ENCODE data around the gene TRIM40. TPM values are rescaled to one million over a fixed set of nuclear protein-coding genes. Genes with fewer than 3 reads are reported as not detected.
A peak's percentile ranks its signal among the peaks of the same experiment; 100 is the strongest.

TRIM40 gene
- polyA plus RNA-seq, 3 donors, result 0.07 to 0.10 TPM; not detected in 1

DNA sequence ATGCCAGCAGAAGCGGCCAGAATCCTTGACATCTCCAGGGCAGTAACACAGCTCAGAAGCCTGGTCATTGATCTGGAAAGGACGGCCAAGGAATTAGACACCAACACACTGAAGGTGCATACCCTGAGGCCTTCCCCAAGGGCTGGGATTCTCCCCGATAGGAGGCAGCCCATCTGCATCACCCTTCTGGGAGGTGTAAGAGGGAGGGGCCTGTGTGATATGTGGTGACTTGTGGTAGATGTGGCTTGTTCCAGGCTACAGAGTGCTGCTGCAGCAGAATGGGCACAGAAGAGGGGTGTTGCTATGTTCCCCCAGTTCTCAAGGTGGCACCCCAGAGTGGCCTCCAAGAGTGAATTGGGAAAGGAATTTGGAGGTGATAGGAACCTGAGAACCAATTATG lies 11.2 kb downstream of the TRIM40 start:
- DNase-seq, result no peak

DNA sequence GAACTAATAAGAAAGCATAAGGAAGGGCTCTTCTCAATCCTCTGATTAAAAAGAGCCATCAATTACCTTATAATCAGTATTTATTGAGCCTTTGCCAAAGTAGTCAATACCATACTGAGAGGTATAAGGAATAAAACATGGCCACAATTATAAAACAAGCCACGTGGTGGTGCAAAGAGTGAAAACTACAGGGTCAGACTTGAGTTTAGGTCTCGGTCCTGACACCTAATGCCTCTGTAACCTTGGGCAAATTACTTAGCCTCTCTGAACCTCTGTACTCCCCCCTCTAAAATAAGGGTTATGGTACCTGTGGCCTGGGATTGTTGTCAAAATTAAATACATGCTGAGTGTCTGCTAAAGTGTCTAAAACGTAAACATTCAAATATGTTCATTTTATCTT lies 13.3 kb downstream of the TRIM40 start:
- no peak for DNase-seq

GRCh38 chr6:30149858-30150550 lies 14.1 kb downstream of the TRIM40 start:
- no peak for DNase-seq

DNA sequence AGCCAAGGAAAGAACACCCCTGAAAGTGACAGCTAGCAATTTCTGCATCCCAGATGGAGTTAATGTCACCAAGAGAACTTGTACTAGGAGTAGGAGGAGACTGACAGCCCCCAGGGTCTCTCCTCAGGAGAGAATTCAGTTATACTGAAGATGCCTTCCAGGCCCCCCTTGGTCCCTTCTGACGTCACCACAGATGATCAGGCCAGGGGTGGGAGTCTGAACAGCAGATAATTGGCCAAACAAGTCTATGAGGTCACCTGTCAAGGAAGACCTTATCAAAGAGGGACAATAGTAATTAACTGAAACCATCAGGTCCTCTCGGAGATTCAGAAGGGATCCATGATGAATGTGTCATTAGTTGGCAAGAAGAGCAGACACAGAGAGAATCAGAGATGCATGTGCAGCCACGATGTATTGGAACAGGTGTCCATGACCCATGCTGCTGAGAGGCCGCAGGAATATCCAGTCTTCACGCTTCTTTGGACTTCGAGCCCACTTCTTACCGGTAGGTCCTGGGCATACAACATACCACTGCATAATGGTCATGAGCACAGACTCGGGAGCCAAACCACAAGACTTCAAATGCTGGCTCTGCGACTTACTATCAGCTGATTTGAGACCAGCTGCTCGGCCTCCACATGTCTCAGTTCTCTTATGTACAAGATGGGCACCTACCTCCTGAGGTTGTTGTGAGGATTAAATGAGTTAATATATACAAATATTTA lies 14.9 kb downstream of the TRIM40 start:
- DNase-seq, result no peak

DNA sequence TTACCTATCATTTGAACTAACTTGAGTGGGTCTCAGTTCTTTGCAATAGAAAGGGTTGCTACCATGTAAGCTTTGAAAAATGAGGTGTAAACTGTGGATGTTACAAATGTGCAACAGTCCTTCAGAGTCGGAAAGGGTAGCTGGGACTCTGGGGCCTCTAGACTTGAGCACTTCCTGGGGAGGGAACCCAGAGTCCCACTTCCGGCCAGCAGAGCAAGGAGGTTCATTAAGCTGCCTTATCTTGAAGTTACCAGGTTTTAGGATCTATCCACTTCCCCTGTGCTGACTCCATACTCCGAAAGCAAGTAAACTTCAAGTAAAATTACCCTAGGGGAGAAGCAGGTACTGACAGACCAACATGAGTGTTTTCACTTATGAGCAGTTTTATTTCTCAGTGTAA lies 15.6 kb downstream of the TRIM40 start:
- DNase-seq, result no peak

GRCh38 chr6:30152016-30152673 lies 16.2 kb downstream of the TRIM40 start:
- no peak for DNase-seq

- no peak for DNase-seq
Measured at GRCh38 chr6:30152910-30153610, 17.1 kb downstream of the TRIM40 start.

GRCh38 chr6:30154061-30154460 lies 18.1 kb downstream of the TRIM40 start:
- DNase-seq, result no peak

DNA sequence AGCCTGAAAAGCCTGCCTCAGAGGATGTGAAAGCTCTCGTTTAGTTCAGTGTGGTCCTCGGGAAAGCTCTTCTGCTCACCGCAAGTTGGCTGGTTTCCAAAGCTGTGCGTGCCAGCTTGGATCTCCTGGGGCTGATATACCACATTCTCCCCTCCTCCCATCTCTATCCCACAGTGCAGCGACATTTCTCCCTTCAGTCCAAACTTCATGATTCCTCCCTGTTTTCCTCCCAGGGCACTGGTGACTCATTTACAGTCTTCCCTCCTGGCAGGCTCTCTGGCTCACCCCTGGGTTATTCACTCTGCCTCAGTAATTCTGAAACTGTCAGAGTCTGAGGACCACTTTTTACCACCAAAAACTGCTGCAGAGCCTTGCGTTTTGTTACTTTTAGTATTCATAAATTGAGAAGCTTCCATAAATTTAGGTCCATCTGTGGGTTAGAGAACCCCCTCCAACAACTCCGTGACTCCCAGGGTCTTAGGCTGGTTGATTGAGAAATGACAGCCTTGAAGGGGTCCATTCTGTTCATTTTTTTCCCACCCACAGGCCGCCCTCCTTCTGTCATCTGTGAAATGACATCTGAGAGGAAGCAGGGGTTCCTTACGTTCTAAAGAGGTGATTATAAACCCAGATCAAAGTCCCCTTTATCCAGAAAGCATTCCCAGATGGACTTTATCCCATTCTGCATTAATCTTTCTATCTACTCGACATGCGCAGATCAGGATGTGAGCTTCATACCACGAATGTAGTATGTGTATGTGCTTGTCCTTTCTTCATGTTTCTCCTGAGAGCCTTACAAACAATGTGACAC lies 19.0 kb downstream of the TRIM40 start:
- DNase-seq, result peak; percentile 14

- DNase-seq, result no peak
Measured at GRCh38 chr6:30155520-30156261, 19.8 kb downstream of the TRIM40 start.

GRCh38 chr6:30156262-30156599 lies 20.3 kb downstream of the TRIM40 start:
- peak; percentile 24 for DNase-seq

DNA sequence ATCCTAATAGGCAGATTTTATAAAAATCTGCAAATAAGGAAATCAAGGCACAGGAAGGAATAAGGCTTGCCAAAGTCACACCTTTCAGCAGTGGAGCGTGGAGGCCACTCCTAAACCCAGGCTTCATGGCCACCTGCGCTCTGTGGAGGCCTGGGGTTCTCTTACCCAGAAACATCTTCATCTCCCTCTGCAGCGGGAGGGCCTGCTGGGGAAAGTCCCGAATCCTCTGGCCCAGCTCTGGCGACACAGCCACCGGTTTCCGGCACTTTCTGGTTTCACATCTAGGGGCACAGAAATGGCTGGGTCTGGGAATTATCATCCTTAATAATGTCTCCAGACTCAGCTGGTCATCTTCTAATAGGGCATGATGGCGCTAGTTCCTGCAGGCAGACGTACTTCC lies 20.8 kb downstream of the TRIM40 start:
- DNase-seq, result no peak

GRCh38 chr6:30157581-30157980 lies 21.6 kb downstream of the TRIM40 start:
- no peak for DNase-seq

- DNase-seq, result no peak
Measured at GRCh38 chr6:30157999-30158398, 22.1 kb downstream of the TRIM40 start.

DNA sequence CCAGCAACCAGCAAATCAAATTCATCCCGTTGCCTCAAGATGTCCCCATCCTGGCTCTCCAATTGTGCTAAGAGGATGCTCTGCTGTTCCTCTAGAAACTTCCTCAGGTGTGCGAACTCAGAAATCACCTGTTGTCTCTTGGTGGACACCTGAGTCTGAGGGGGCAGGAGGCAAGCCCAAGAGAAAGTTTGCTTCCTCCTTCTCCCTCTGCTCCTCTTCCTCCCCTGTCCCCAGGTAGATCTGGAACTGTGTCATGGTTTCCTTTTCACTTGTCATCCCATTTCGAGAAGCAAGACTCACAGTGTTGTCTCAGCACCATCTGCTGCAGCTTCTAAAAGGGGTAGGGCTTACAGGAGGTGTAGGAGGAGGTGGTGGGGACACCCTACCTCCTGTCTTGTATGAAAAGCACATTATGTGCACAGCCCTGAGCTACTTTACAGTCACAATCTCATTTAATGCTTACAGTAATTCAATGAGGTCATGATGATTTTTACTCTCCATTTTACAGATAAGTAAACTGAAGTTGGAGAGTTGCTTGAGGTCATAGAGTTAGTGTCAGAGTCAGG lies 22.6 kb downstream of the TRIM40 start:
- DNase-seq, result no peak

DNA sequence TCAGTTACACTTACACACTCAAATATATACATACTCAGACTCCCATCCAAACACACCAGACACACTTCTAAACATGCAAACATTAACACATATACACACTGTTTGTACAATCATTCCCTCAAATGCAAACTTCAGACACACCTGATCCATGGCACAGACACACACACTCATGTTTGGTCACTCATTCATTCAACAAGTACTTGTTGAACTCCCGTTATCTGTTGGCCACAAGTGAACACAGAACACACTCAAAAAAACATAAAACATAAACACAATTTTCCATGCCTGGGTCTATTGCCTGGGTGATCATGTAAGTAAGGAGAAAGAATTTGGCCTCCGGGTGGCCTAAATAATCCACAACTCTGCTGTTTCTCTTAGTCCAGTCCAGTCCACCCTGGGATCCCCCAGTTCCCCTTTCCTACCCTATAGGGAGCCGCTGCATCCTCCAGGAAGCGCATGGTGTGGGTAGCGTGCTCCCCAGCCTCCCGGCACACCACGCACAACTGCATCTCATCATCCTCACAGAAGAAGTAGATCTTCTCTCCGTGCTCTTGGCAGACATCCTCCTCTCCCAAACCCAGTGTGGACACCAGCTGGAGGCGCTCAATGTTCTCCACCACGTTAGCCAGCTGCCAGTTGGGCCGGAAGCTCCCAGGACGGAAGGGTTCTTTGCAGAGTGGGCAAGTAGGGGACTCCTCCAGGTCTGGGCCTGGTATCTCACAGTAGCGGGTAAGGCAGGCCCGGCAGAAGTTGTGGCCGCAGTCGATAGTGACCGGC lies 24.3 kb downstream of the TRIM40 start:
- DNase-seq, result no peak

- DNase-seq, result no peak
Measured at GRCh38 chr6:30160785-30161531, 25.0 kb downstream of the TRIM40 start, which contains the start of gene TRIM10. Gene TRIM10, minus strand, starts transcription at chr6:30161211. Its CDS starts 353 bp downstream, at chr6:30160858.

- no peak for DNase-seq
Measured at GRCh38 chr6:30162265-30163089, 26.5 kb downstream of the TRIM40 start.
